Loucy (cell line): ENCODE data around the gene SCIN.

ENCODE experiments used
- EZH2phosphoT487 ChIP-seq: fragments of 200-600 bp; IDR thresholded peaks from 2 replicates; pipeline ENCODE4 v1.6.1; 2018; ENCODE audit warnings: antibody characterized with exemption, mild to moderate bottlenecking, moderate library complexity, borderline replicate concordance
- TF ChIP-seq, protein P1 (sequence below): fragments of 200-600 bp; sonication (generic); conservative IDR thresholded peaks from 2 replicates; pipeline ENCODE4 v1.5.1; 2014; ENCODE audit warnings: mild to moderate bottlenecking, antibody characterized with exemption, low read length

DNA sequence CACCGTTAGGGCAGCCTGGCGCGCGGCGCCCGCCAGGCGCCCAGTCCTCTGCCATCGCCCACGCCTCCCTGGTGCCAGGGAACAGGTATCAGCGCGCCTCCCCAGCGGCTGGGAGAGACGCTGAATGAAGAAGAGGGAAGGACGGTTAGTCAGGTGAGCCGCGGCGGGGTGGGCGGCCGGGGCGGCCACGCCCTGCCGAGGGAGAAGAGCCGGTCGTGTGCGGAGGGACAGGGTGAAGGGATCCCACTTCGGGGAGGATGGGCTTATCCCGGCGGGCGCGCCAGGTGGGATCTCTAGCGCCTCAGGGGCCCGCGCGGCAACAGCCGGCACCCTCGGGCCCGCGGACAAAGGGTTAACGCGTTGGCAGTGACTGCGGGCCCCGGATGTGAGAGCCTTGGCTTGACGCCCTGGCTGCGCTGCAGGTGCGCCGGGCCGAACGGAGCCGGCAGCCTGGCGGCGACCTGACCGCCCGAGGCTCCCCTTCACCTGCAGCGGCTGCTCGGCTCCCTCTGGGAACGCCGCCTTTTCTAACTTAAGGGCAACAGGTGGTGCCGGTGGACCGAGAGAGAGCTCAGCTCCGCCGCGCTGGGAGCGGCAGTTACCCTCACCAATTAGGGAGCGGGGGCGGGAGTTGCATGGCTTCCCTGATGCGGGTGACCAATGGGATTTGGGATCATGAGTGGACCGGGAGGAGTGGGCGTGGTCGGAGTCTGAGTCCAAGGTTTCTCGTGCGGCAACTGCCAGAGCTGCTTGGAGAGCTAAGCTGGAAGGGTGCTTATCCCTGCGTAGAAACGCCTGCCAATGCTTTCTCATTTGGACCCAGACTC is 116.6 kb downstream of the SCIN start, which contains the start of gene ARL4A:
- TF ChIP-seq, protein P1, sequence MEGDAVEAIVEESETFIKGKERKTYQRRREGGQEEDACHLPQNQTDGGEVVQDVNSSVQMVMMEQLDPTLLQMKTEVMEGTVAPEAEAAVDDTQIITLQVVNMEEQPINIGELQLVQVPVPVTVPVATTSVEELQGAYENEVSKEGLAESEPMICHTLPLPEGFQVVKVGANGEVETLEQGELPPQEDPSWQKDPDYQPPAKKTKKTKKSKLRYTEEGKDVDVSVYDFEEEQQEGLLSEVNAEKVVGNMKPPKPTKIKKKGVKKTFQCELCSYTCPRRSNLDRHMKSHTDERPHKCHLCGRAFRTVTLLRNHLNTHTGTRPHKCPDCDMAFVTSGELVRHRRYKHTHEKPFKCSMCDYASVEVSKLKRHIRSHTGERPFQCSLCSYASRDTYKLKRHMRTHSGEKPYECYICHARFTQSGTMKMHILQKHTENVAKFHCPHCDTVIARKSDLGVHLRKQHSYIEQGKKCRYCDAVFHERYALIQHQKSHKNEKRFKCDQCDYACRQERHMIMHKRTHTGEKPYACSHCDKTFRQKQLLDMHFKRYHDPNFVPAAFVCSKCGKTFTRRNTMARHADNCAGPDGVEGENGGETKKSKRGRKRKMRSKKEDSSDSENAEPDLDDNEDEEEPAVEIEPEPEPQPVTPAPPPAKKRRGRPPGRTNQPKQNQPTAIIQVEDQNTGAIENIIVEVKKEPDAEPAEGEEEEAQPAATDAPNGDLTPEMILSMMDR: no peak
- TF ChIP-seq EZH2phosphoT487: no peak
